H1 (cell line): ENCODE data around the gene NCAM1. TPM values are rescaled to one million over a fixed set of nuclear protein-coding genes. Genes with fewer than 3 reads are reported as not detected.

Experiments used
- CTCF ChIA-PET: fragments of 300-600 bp; sonication (Branson Sonifier 250); formaldehyde crosslinking; loops from one replicate; lab custom pipeline; 2021; ENCODE audit not compliant: partially characterized antibody; lab: Charles Lee
- POLR2A ChIA-PET: fragments of 300-600 bp; sonication (Branson Sonifier 250); formaldehyde crosslinking; loops from one replicate; lab custom pipeline; 2021; ENCODE audit warnings: inconsistent platforms; ENCODE audit not compliant: partially characterized antibody; lab: Charles Lee
- DNase-seq, 2 experiments: peaks; one replicate each; pipeline versions ENCODE4 v3.0.0 to v3.0.0-alpha.2; 2010 to 2022; ENCODE audit warnings: low spot score in 2 of 2, low read depth in 1 of 2, mixed read lengths in 1 of 2
- FAIRE-seq: peaks from 2 replicates; lab custom pipeline; 2011; peaks lifted over from hg19 to GRCh38; lab: Jason Lieb, UNC
- H2AFZ ChIP-seq: 2 replicates; pipeline ENCODE4 v1.8.1; 2012; ENCODE audit warnings: low read length, inconsistent platforms
- H2AK5ac ChIP-seq: 2 replicates; pipeline ENCODE4 v1.6.1; 2013; ENCODE audit warnings: low read depth, low read length
- H2BK120ac ChIP-seq: replicated peaks from 2 replicates; pipeline ENCODE3; 2013; ENCODE audit warnings: low read depth, low read length, inconsistent platforms
- H2BK12ac ChIP-seq: 2 replicates; pipeline ENCODE4 v1.6.1; 2013; ENCODE audit warnings: low read depth, low read length
- H2BK15ac ChIP-seq: 2 replicates; pipeline ENCODE4 v1.6.1; 2013; ENCODE audit warnings: low read length
- H2BK20ac ChIP-seq: 2 replicates; pipeline ENCODE4 v1.6.1; 2013; ENCODE audit warnings: low read length
- H2BK5ac ChIP-seq: 2 replicates; pipeline ENCODE4 v1.6.1; 2013; ENCODE audit warnings: low read depth, low read length
- H3K14ac ChIP-seq: 2 replicates; pipeline ENCODE4 v1.6.1; 2013; ENCODE audit warnings: inconsistent platforms; ENCODE audit not compliant: insufficient read length
- H3K18ac ChIP-seq: 2 replicates; pipeline ENCODE4 v1.6.1; 2013; ENCODE audit warnings: low read length; ENCODE audit errors: extremely low read depth
- H3K23ac ChIP-seq: 2 replicates; pipeline ENCODE4 v1.6.1; 2013; ENCODE audit warnings: inconsistent platforms; ENCODE audit not compliant: insufficient read length
- H3K23me2 ChIP-seq: 2 replicates; pipeline ENCODE4 v1.6.1; 2013; ENCODE audit warnings: low read depth, low read length
- H3K27ac ChIP-seq: 2 replicates; pipeline ENCODE4 v1.6.1; 2011; ENCODE audit warnings: low read depth, low read length, inconsistent platforms
- H3K27me3 ChIP-seq, 4 experiments: replicated peaks in 1 of 4; 1 replicate in 1 of 4; 2 replicates in 3 of 4; pipeline versions ENCODE4 v1.6.1 to v1.8.1; 2011 to 2013; ENCODE audit warnings: low read length in 3 of 4, mild to moderate bottlenecking in 3 of 4, inconsistent platforms in 2 of 4, mixed read lengths in 2 of 4, moderate library complexity in 1 of 4; ENCODE audit not compliant: control insufficient read depth in 3 of 4, insufficient read depth in 3 of 4; ENCODE audit errors: extremely low read depth in 1 of 4
- H3K36me3 ChIP-seq, 4 experiments: 2 replicates each; pipeline versions ENCODE4 v1.6.1 to v1.8.1; 2011 to 2013; ENCODE audit warnings: mild to moderate bottlenecking in 4 of 4, low read length in 3 of 4, moderate library complexity in 2 of 4, control low read depth in 1 of 4, inconsistent platforms in 1 of 4; ENCODE audit not compliant: insufficient read depth in 4 of 4, control insufficient read depth in 2 of 4
- H3K4ac ChIP-seq: replicated peaks from 2 replicates; pipeline ENCODE3; 2013; ENCODE audit warnings: low read length, low read depth, mixed read lengths, inconsistent platforms; ENCODE audit not compliant: insufficient read length
- H3K4me1 ChIP-seq, 4 experiments: replicated peaks in 1 of 4; 1 replicate in 1 of 4; 2 replicates in 3 of 4; pipeline versions ENCODE4 v1.6.1 to v1.8.1; 2011 to 2013; ENCODE audit warnings: low read length in 3 of 4, inconsistent platforms in 2 of 4, mixed read lengths in 1 of 4; ENCODE audit not compliant: insufficient read depth in 4 of 4, control insufficient read depth in 3 of 4
- H3K4me2 ChIP-seq, 2 experiments: 2 replicates each; pipeline versions ENCODE4 v1.6.1 to v1.8.1; 2011 to 2013; ENCODE audit warnings: low read depth in 2 of 2, low read length in 2 of 2, control low read depth in 1 of 2, inconsistent platforms in 1 of 2, mild to moderate bottlenecking in 1 of 2; ENCODE audit not compliant: insufficient read depth in 1 of 2
- H3K4me3 ChIP-seq, 4 experiments: fragments of 200-600, 300-600 bp in 1 of 4; sonication (generic), shearing (Covaris generic), sonication (Bioruptor Twin) in 1 of 4; 2 replicates each; pipeline versions ENCODE4 v1.5.1 to v1.8.1; 2011 to 2016; ENCODE audit warnings: low read length in 4 of 4, low read depth in 3 of 4, control low read depth in 2 of 4, inconsistent platforms in 2 of 4, mild to moderate bottlenecking in 2 of 4, mixed read lengths in 1 of 4, moderate library complexity in 1 of 4; ENCODE audit not compliant: insufficient read depth in 2 of 4; ENCODE audit errors: extremely low read depth in 1 of 4
- H3K56ac ChIP-seq: replicated peaks from 2 replicates; pipeline ENCODE3; 2013; ENCODE audit warnings: low read depth, mild to moderate bottlenecking, mixed read lengths, low read length, inconsistent platforms; ENCODE audit not compliant: insufficient read length
- H3K79me1 ChIP-seq: 2 replicates; pipeline ENCODE4 v1.6.1; 2013; ENCODE audit warnings: low read depth, low read length, control low read depth
- H3K79me2 ChIP-seq, 2 experiments: 2 replicates each; pipeline versions ENCODE4 v1.6.1 to v1.8.1; 2012 to 2013; ENCODE audit warnings: low read length in 2 of 2, mild to moderate bottlenecking in 2 of 2, inconsistent platforms in 1 of 2; ENCODE audit not compliant: insufficient read depth in 2 of 2, control insufficient read depth in 1 of 2
- H3K9ac ChIP-seq, 4 experiments: replicated peaks in 1 of 4; 1 replicate in 1 of 4; 2 replicates in 3 of 4; pipeline versions ENCODE4 v1.6.1 to v1.8.1; 2011 to 2013; ENCODE audit warnings: low read depth in 3 of 4, low read length in 3 of 4, control low read depth in 2 of 4, mild to moderate bottlenecking in 2 of 4, moderate library complexity in 2 of 4, inconsistent platforms in 1 of 4; ENCODE audit errors: extremely low read depth in 1 of 4
- H3K9me3 ChIP-seq, 2 experiments: 2 replicates each; pipeline versions ENCODE4 v1.6.1 to v1.8.1; 2012 to 2013; ENCODE audit warnings: mild to moderate bottlenecking in 2 of 2, moderate library complexity in 2 of 2, control low read depth in 1 of 2, inconsistent platforms in 1 of 2, low read depth in 1 of 2, low read length in 1 of 2, mixed read lengths in 1 of 2; ENCODE audit not compliant: insufficient read depth in 2 of 2
- H4K20me1 ChIP-seq, 2 experiments: replicated peaks in 1 of 2; 2 replicates each; pipeline versions ENCODE3 to v1.8.1; 2011 to 2013; ENCODE audit warnings: inconsistent platforms in 2 of 2, low read length in 2 of 2, mild to moderate bottlenecking in 1 of 2; ENCODE audit not compliant: insufficient read depth in 2 of 2, control insufficient read depth in 1 of 2
- H4K5ac ChIP-seq: 2 replicates; pipeline ENCODE4 v1.6.1; 2013; ENCODE audit warnings: low read length, low read depth, mixed read lengths, inconsistent platforms; ENCODE audit not compliant: insufficient read length
- H4K8ac ChIP-seq: 2 replicates; pipeline ENCODE4 v1.8.0; 2013; ENCODE audit warnings: mild to moderate bottlenecking, moderate library complexity, low read length, inconsistent platforms; ENCODE audit not compliant: insufficient read depth; ENCODE audit errors: extremely low read depth
- H4K91ac ChIP-seq: replicated peaks from 2 replicates; pipeline ENCODE3; 2013; ENCODE audit warnings: low read length, mixed read lengths, inconsistent platforms; ENCODE audit not compliant: insufficient read length
- BRCA1 ChIP-seq: IDR thresholded peaks from 2 replicates; pipeline ENCODE4 v1.6.1; 2012; ENCODE audit warnings: low read depth, low read length, improper control_type of control experiment
- KDM1A ChIP-seq: fragments of 200-600, 300-600 bp; sonication (generic); IDR thresholded peaks from 2 replicates; pipeline ENCODE4 v1.7.1; 2016; ENCODE audit warnings: mild to moderate bottlenecking, low read length, borderline replicate concordance
- polyA plus RNA-seq, 7 experiments: library from polyadenylated mRNA; depleted of rRNA in 3 of 7; stranded (reverse) in 5 of 7; unstranded in 2 of 7; fragments of >200 nt in 5 of 7; fragments of 200-250 nt in 2 of 7; gene quantifications; 1 replicate in 5 of 7; 2 replicates in 1 of 7; 4 replicates in 1 of 7; pipeline versions ENCODE4 v1.2.1 to v1.2.3, GENCODE V29; 2011 to 2013; ENCODE audit warnings: missing spikeins in 2 of 7, mixed read lengths in 2 of 7
- total RNA-seq: library from RNA; stranded (reverse); fragmentation: NEBNext Ultra II Directional; extraction: Animal tissue kit (Norgen Biotek cat#: 25700); gene quantifications from 2 replicates; pipeline ENCODE4 v1.2.1, GENCODE V29; 2021

Gene NCAM1
- total and polyA plus RNA-seq, 2 of the 8 experiments (the other 6 are each of a cell fraction or from before 2014, with no cell fraction given): 3.1 to 4.3 TPM

- Histone ChIP-seq H2BK15ac (no peak overlapping the region), H3K79me2 (no peaks in the 10 kb centered on the region), H3K56ac (no peak overlapping the region), H3K79me1 (no peaks in the 10 kb centered on the region), H2BK120ac (no peak overlapping the region), H3K23ac (no peak overlapping the region), H3K4me2 (no peak overlapping the region), H3K18ac (no peak overlapping the region), H2AK5ac (no peak overlapping the region), H4K91ac (no peak overlapping the region), H3K27ac (no peak overlapping the region), H2BK20ac (no peak overlapping the region), H2BK12ac (no peak overlapping the region), H3K9me3 (no peaks in the 10 kb centered on the region), H3K4ac (no peak overlapping the region), H3K23me2 (no peaks in the 10 kb centered on the region), H3K4me3 (no peak overlapping the region), H4K5ac (no peak overlapping the region), H3K4me1 (no peaks in the 10 kb centered on the region; a peak in 1 of 7 replicates), H3K27me3 (no peaks in the 10 kb centered on the region), H3K36me3 (no peaks in the 10 kb centered on the region), H3K14ac (no peak overlapping the region), H4K8ac (no peak overlapping the region), H4K20me1 (no peaks in the 10 kb centered on the region), H2BK5ac (no peak overlapping the region), H2AFZ (no peak overlapping the region), H3K9ac (no peak overlapping the region)
- ChIA-PET CTCF (no interaction called here), POLR2A (no interaction called here)
- no peak for DNase-seq
- no peak for FAIRE-seq
- TF ChIP-seq BRCA1 (no peak), KDM1A (no peak)
Measured at GRCh38 chr11:112993808-112994207, 32.6 kb downstream of the NCAM1 start.
